Heart left ventricle (tissue), 16 donors: ENCODE measurements around the gene ZSCAN25. TPM values are rescaled to one million over a fixed set of nuclear protein-coding genes. Genes with fewer than 3 reads are reported as not detected.

Experiments
- ATAC-seq, 4 donors: fragments of 200-7000 bp; cut with Tn5 transposase; one replicate each; pipeline ENCODE4 v1.9.1; 2020 to 2022; ENCODE audit warnings: moderate library complexity in 4 of 4, mild to moderate bottlenecking in 3 of 4, moderate number of reproducible peaks in 1 of 4
- DNase-seq, 5 donors: peaks; one replicate each; pipeline ENCODE4 v3.0.0-alpha.2; 2020
- H3K27ac ChIP-seq, 12 donors: fragments of 200-600 bp; sonication (generic) in 4 of 12; one replicate each; pipeline versions ENCODE4 v1.5.0 to v1.8.0; 2016 to 2022; ENCODE audit warnings: mild to moderate bottlenecking in 2 of 12
- H3K27me3 ChIP-seq, 9 donors: fragments of 200-600 bp; sonication (generic) in 2 of 9; one replicate each; pipeline versions ENCODE4 v1.5.1 to v1.8.0; 2016 to 2022; ENCODE audit warnings: mild to moderate bottlenecking in 3 of 9
- H3K36me3 ChIP-seq, 9 donors: fragments of 200-600 bp; sonication (generic) in 2 of 9; one replicate each; pipeline versions ENCODE4 v1.5.0 to v1.8.0; 2018 to 2022; ENCODE audit warnings: mild to moderate bottlenecking in 2 of 9
- H3K4me1 ChIP-seq, 12 donors: fragments of 200-600 bp; sonication (generic) in 4 of 12; one replicate each; pipeline versions ENCODE4 v1.5.0 to v1.8.0; 2016 to 2022; ENCODE audit warnings: mild to moderate bottlenecking in 3 of 12
- H3K4me3 ChIP-seq, 12 donors: fragments of 200-600 bp; sonication (generic) in 4 of 12; one replicate each; pipeline versions ENCODE4 v1.5.0 to v1.8.0; 2017 to 2022; ENCODE audit warnings: mild to moderate bottlenecking in 9 of 12, moderate library complexity in 4 of 12
- H3K9me3 ChIP-seq, 12 donors: fragments of 200-600 bp; sonication (generic) in 4 of 12; one replicate each; pipeline versions ENCODE4 v1.5.0 to v1.8.0; 2016 to 2022; ENCODE audit warnings: mild to moderate bottlenecking in 1 of 12
- POLR2A ChIP-seq, 2 donors: fragments of 450-650 bp; IDR thresholded peaks; one replicate each; pipeline ENCODE4 v1.6.1; 2017; ENCODE audit warnings: antibody characterized with exemption in 2 of 2, mild to moderate bottlenecking in 2 of 2, moderate library complexity in 2 of 2
- WGBS, 4 donors: extraction: QIAGEN DNeasy Blood & Tissue Kit in 2 of 4; methylation state at CpG; one replicate each; pipeline versions ENCODE4 v1.1.5 to v1.1.7; 2013 to 2018; 5-methylcytosine and 5-hydroxymethylcytosine counted together
- intact Hi-C, 10 donors: fragments of 100-400 bp; cut with DNase I; formaldehyde crosslinking; loops; one replicate each; pipeline versions ENCODE4 v1.11.1 to v1.14.2; 2022
- polyA plus RNA-seq, 2 donors: library from polyadenylated mRNA; stranded (reverse); fragments of 200-250 nt; gene quantifications; one replicate each; pipeline ENCODE4 v1.2.3, GENCODE V29; 2013
- total RNA-seq, 9 donors: library from RNA; depleted of rRNA in 2 of 9; stranded (reverse); fragments of >200 nt in 2 of 9; fragmentation: NEBNext Ultra II Directional in 3 of 9; extraction: Animal tissue kit (Norgen Biotek cat#: 25700) in 3 of 9; gene quantifications; one replicate each; pipeline versions ENCODE4 v1.1.0 to v1.2.4, GENCODE V29; 2016 to 2023
- TF ChIP-seq, protein P1 (sequence below), 12 donors: fragments of 200-600 bp; sonication (generic) in 4 of 12; IDR thresholded peaks; one replicate each; pipeline versions ENCODE4 v1.5.0 to v1.8.0; 2018 to 2022; ENCODE audit warnings: antibody characterized with exemption in 12 of 12, mild to moderate bottlenecking in 5 of 12
- donor health status: ischemic (EF 13 %, LVEDD 7.1; RV severe dilation, severe dysfunction).
- donor health status: healthy with polysubstance abuse.
- donor health status: DM: no; HTN: yes; CAD: no.
- donor health status: DM: no; HTN: no; CAD: no.
- donor health status: ischemic (EF 25% LVEDD 6.9; RV normal size, moderate dysfunction).
- donor health status: ischemic (EF 25% LVEDD 5.7; RV mildly dilated, moderate dysfunction).
- donor health status: healthy.
- donor health status: DM: yes; HTN: yes; CAD: no.
- donor health status: ischemic (EF 35%, LVEDD 5.7; RV mildly dilated, moderate dysfunction).
- donor health status: nonischemic (EF 11% LVEDD 7.7; RV severe dilation, severe dysfunction).
- donor health status: DM: yes; HTN: yes; CAD: no.
- donor health status: PGD.
- donor health status: ischemic (EF 29% LVEDD 5.4; RV normal size, mild dysfunction).
- donor health status: nonischemic (EF 23%, LVEDD 6.1; RV moderate dilation, normal function).

ZSCAN25 gene
- total and polyA plus RNA-seq, 11 donors = 3.4 to 12.0 (median 8.2) TPM

DNA sequence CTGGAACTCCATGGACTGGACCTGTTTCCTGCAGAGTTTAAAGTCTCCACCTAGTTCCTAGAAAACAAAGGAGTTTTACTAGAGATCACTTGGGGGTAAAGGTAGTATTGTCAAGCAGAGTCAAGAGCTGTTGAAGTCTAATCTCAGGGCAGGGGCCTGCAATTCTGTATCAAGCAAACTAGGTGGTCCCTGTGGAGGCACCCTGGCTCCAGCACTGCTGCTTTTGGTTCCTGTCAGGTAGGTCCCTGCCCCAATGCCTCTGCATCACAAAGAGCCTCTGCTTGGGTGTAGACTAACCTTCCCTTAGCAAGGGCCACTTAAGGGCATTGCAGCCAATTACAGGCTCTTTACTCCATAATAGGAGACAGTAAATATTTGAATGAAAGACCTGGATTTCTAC is 22.5 kb downstream of the ZSCAN25 start:
- Histone ChIP-seq H3K4me1 (no peaks in the 10 kb centered on the region), H3K9me3 (no peaks in the 10 kb centered on the region), H3K27me3 (no peaks in the 10 kb centered on the region), H3K27ac (no peak overlapping the region), H3K4me3 (no peak overlapping the region), H3K36me3 (peaks cover 0 to 26% (median 12%) of the 10 kb centered on the region in 9 donors)
- no peak for ATAC-seq
- TF ChIP-seq, protein P1, sequence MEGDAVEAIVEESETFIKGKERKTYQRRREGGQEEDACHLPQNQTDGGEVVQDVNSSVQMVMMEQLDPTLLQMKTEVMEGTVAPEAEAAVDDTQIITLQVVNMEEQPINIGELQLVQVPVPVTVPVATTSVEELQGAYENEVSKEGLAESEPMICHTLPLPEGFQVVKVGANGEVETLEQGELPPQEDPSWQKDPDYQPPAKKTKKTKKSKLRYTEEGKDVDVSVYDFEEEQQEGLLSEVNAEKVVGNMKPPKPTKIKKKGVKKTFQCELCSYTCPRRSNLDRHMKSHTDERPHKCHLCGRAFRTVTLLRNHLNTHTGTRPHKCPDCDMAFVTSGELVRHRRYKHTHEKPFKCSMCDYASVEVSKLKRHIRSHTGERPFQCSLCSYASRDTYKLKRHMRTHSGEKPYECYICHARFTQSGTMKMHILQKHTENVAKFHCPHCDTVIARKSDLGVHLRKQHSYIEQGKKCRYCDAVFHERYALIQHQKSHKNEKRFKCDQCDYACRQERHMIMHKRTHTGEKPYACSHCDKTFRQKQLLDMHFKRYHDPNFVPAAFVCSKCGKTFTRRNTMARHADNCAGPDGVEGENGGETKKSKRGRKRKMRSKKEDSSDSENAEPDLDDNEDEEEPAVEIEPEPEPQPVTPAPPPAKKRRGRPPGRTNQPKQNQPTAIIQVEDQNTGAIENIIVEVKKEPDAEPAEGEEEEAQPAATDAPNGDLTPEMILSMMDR (IDR thresholded peaks at IDR 0.05) = no peak
- TF ChIP-seq POLR2A (IDR thresholded peaks at IDR 0.05) = no peak
- intact Hi-C loops = loop anchor here in 2 of 10 donors (10.0 kb wide), 1 partner anchor 266 kb away; no protein-coding TSS in a partner anchor
- no peak for DNase-seq

DNA sequence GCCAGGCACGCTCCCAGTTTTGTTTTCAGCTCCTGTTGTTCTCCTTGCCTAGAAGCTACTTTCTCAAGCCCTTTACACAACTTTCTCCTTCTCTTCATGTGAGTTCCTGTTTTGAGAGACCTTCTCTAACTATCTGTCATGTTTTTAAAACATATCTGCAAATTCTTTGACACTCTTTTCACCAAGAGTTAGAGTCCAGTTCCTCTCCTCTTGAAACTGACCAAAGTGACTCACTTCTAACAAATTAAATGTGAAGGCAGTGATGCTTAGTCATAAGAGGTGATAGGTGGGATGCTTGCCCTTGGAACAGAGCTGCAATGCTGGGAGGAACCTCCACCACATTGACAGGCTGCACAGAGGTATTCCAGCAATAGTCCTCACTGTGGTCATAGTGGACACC is 25.3 kb downstream of the ZSCAN25 start:
- H3K4me3 ChIP-seq = no peak overlapping the region
- 92 to 100% (median 95%) methylated on average over 1 of the region's 1 CpG for WGBS, 4 donors
- H3K4me1 ChIP-seq = no peaks in the 10 kb centered on the region
- H3K27ac ChIP-seq = no peak overlapping the region
- DNase-seq (no peak), ATAC-seq (no peak)
- H3K36me3 ChIP-seq = peaks cover 0 to 27% (median 11%) of the 10 kb centered on the region in 9 donors
- no peaks in the 10 kb centered on the region for H3K27me3 ChIP-seq
- intact Hi-C loops = no loop called here
- peaks cover 0 to 12% (median 0%) of the 10 kb centered on the region in 12 donors for H3K9me3 ChIP-seq
- TF ChIP-seq, protein P1 (IDR thresholded peaks at IDR 0.05) = no peak
- no peak for TF ChIP-seq POLR2A (IDR thresholded peaks at IDR 0.05)

DNA sequence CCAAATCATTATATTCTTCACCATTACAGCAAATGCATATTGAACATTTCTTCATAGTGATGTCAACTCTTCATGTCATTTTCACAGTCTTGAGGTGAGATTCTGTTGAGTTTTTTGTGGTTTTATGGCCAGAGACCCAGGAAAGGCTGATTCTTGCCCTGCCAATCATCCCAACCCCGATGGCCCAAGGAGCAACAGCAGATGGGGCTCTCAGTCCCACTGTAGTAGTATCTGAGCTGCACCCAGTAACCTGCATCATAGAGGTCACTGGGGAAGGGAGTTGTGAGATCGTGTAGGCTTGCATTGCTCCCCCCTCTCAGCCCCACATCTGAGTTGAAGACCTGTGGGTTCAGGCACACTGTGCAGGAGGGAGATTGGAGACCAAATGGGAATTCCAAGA is 26.7 kb downstream of the ZSCAN25 start:
- peaks cover 0 to 25% (median 11%) of the 10 kb centered on the region in 9 donors for H3K36me3 ChIP-seq
- no peak for TF ChIP-seq POLR2A (IDR thresholded peaks at IDR 0.05)
- TF ChIP-seq, protein P1 (IDR thresholded peaks at IDR 0.05) = no peak
- intact Hi-C loops = no loop called here
- H3K4me3 ChIP-seq = no peak overlapping the region
- ATAC-seq (no peak), DNase-seq (no peak)
- 80 to 94% (median 86%) methylated on average over 2 of the region's 2 CpGs for WGBS, 4 donors
- H3K27ac ChIP-seq = no peak overlapping the region
- no peaks in the 10 kb centered on the region for H3K27me3 ChIP-seq
- H3K9me3 ChIP-seq = peaks cover 0 to 12% (median 0%) of the 10 kb centered on the region in 12 donors
- H3K4me1 ChIP-seq = no peaks in the 10 kb centered on the region

DNA sequence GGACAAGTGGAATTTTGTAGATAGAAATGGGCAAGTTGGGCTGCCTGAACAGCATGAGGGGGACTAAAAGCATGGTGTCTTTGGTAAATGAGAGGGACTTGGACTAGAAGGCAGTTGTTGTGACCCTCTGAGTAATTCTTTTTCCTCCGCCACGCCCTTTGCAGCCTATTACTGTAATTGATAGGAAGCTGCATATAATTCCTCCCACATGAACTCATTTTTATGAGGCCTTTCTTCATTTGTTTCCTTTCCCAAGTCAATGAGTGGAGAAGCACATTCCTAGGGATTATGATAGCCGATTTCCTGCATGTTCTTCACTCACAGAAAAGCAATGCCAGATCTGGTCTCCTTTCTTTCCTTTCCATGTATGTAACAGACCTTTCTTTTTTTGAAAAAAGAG is 27.7 kb downstream of the ZSCAN25 start:
- Histone ChIP-seq H3K9me3 (peaks cover 0 to 12% (median 0%) of the 10 kb centered on the region in 12 donors), H3K27me3 (no peaks in the 10 kb centered on the region), H3K27ac (no peak overlapping the region), H3K4me3 (no peak overlapping the region), H3K36me3 (peaks cover 0 to 17% (median 4%) of the 10 kb centered on the region in 9 donors), H3K4me1 (no peaks in the 10 kb centered on the region)
- TF ChIP-seq POLR2A (IDR thresholded peaks at IDR 0.05) = no peak
- TF ChIP-seq, protein P1 (IDR thresholded peaks at IDR 0.05) = no peak
- no peak for ATAC-seq
- DNase-seq = no peak
- intact Hi-C loops = no loop called here
- 95 to 98% (median 97%) methylated on average over 3 of the region's 3 CpGs for WGBS, 4 donors
